MM.1S (cell line): ENCODE data around the gene SEC22B.

Source experiments
- CTCF ChIP-seq: fragments of 300-600 bp; sonication (generic); IDR thresholded peaks from 2 replicates; pipeline ENCODE4 v1.5.1; 2016; ENCODE audit warnings: antibody characterized with exemption, low read length, mixed read lengths
- EZH2 ChIP-seq: fragments of 300-600 bp; sonication (generic); optimal IDR thresholded peaks from 2 replicates; pipeline ENCODE3; 2017; ENCODE audit warnings: low read depth, mild to moderate bottlenecking, antibody characterized with exemption, low read length, mixed read lengths

GRCh38 chr1:120178799-120179756 is 2.8 kb upstream of the SEC22B start:
- TF ChIP-seq CTCF = no peak
- no peak for TF ChIP-seq EZH2
